Mesodermal cell (in vitro differentiated cells): ENCODE measurements around the gene ZXDC. TPM values are rescaled to one million over a fixed set of nuclear protein-coding genes. Genes with fewer than 3 reads are reported as not detected.
A peak's percentile ranks its signal among the peaks of the same experiment; 100 is the strongest.

Experiments
- H3K27ac ChIP-seq: 2 replicates; pipeline ENCODE4 v1.7.0; 2013; ENCODE audit warnings: mild to moderate bottlenecking, low read depth, low read length, moderate library complexity; ENCODE audit not compliant: severe bottlenecking
- H3K36me3 ChIP-seq: 2 replicates; pipeline ENCODE4 v1.7.1; 2013; ENCODE audit warnings: mild to moderate bottlenecking, low read length, moderate library complexity; ENCODE audit not compliant: control insufficient read depth, insufficient read depth
- H3K4me1 ChIP-seq: one replicate; pipeline ENCODE4 v1.7.1; 2013; ENCODE audit warnings: mild to moderate bottlenecking, low read length; ENCODE audit not compliant: insufficient read depth, control insufficient read depth, poor library complexity, severe bottlenecking
- H3K4me3 ChIP-seq: 2 replicates; pipeline ENCODE4 v1.7.0; 2013; ENCODE audit warnings: low read length, control low read depth, mild to moderate bottlenecking; ENCODE audit not compliant: insufficient read depth, poor library complexity, severe bottlenecking; ENCODE audit errors: extremely low read depth
- H3K9me3 ChIP-seq: 2 replicates; pipeline ENCODE4 v1.7.1; 2013; ENCODE audit warnings: mild to moderate bottlenecking, low read length, moderate library complexity; ENCODE audit not compliant: control insufficient read depth
- WGBS, 2 experiments: methylation state at CpG; one replicate each; pipeline ENCODE4 v1.1.5; 2013; ENCODE audit warnings: missing lambda C conversion rate in 2 of 2; ENCODE audit not compliant: insufficient coverage in 2 of 2; 5-methylcytosine and 5-hydroxymethylcytosine counted together
- polyA plus RNA-seq, 2 experiments: library from polyadenylated mRNA; stranded (reverse); fragments of 50-300 nt; gene quantifications; one replicate each; pipeline ENCODE4 v1.2.3, GENCODE V29; 2013

ZXDC gene, protein sequence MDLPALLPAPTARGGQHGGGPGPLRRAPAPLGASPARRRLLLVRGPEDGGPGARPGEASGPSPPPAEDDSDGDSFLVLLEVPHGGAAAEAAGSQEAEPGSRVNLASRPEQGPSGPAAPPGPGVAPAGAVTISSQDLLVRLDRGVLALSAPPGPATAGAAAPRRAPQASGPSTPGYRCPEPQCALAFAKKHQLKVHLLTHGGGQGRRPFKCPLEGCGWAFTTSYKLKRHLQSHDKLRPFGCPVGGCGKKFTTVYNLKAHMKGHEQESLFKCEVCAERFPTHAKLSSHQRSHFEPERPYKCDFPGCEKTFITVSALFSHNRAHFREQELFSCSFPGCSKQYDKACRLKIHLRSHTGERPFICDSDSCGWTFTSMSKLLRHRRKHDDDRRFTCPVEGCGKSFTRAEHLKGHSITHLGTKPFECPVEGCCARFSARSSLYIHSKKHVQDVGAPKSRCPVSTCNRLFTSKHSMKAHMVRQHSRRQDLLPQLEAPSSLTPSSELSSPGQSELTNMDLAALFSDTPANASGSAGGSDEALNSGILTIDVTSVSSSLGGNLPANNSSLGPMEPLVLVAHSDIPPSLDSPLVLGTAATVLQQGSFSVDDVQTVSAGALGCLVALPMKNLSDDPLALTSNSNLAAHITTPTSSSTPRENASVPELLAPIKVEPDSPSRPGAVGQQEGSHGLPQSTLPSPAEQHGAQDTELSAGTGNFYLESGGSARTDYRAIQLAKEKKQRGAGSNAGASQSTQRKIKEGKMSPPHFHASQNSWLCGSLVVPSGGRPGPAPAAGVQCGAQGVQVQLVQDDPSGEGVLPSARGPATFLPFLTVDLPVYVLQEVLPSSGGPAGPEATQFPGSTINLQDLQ
- 14.0 TPM for polyA plus RNA-seq (2013, experiment 1 of 2)
- polyA plus RNA-seq (2013, experiment 2 of 2) = 14.0 TPM

- Histone ChIP-seq H3K4me1 (peaks cover 18% of the 10 kb centered on the region), H3K9me3 (no peaks in the 10 kb centered on the region), H3K4me3 (peak within 1 kb of the TSS; percentile 58), H3K27ac (peak within 1 kb of the TSS; percentile 79), H3K36me3 (peaks cover 10% of the 10 kb centered on the region)
- WGBS, 2 experiments = 1% methylated on average over 63 to 71 of the region's 112 CpGs
Measured at GRCh38 chr3:126475413-126476114, at the start of gene ZXDC. ZXDC (minus strand) TSS chr3:126475891; CDS start chr3:126475865, 26 bp downstream.

- no peaks in the 10 kb centered on the region for H3K9me3 ChIP-seq
- H3K27ac ChIP-seq = no peak overlapping the region
- H3K4me3 ChIP-seq = no peak overlapping the region
- H3K36me3 ChIP-seq = no peaks in the 10 kb centered on the region
- H3K4me1 ChIP-seq = no peaks in the 10 kb centered on the region
- 74 to 83% methylated on average over 6 to 7 of the region's 12 CpGs for WGBS, 2 experiments
Measured at GRCh38 chr3:126525091-126525852, 49.6 kb upstream of the ZXDC start.

GRCh38 chr3:126524429-126524988, 48.8 kb upstream of the ZXDC start:
- Histone ChIP-seq H3K4me3 (peak overlapping the region; percentile 33), H3K36me3 (no peaks in the 10 kb centered on the region), H3K9me3 (no peaks in the 10 kb centered on the region), H3K27ac (no peak overlapping the region), H3K4me1 (no peaks in the 10 kb centered on the region)
- WGBS, 2 experiments = 19 to 20% methylated on average over 21 to 25 of the region's 31 CpGs

DNA sequence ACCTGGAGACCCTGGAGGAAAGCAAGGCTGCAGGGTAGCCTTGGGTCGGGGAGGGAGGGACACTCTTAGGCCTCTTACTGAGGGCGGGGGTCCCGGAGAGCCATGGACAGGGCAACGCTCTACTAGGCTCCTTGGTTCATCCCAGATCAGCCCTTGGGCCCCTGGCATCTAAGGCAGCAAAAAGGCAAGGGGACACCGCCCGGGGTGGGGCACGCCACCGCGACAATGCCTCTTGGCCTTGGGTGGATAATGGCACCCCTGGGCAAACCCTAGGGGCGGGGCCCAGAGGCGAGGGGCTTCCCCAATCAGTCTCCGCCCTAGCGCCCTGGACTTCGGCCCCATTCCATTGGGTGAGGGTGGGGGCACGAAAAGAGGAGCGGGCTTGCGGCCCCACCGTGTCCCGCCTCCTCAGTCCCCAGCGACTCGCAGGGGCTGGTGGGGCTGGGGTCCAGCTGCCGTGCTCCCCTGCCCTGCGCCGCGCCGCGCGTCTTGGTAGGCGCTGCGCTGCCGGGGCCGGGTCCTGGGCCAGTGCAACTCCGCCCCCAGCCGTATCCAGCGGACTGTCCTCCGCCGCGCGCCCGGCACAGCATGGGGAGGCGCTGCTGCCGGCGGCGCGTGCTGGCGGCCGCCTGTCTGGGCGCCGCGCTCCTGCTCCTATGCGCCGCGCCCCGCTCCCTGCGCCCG, 48.2 kb upstream of the ZXDC start, which contains the start of gene CHST13:
TSS of gene CHST13 (plus strand) at position 411 of the 684 bp plus-strand sequence. CDS start at position 589, 178 bp downstream.
- no peaks in the 10 kb centered on the region for H3K36me3 ChIP-seq
- WGBS, 2 experiments = 9 to 10% methylated on average over 31 to 46 of the region's 56 CpGs
- H3K9me3 ChIP-seq = no peaks in the 10 kb centered on the region
- H3K4me3 ChIP-seq = peak within 1 kb of the TSS; percentile 33
- no peaks in the 10 kb centered on the region for H3K4me1 ChIP-seq
- H3K27ac ChIP-seq = no peak within 1 kb of the TSS

DNA sequence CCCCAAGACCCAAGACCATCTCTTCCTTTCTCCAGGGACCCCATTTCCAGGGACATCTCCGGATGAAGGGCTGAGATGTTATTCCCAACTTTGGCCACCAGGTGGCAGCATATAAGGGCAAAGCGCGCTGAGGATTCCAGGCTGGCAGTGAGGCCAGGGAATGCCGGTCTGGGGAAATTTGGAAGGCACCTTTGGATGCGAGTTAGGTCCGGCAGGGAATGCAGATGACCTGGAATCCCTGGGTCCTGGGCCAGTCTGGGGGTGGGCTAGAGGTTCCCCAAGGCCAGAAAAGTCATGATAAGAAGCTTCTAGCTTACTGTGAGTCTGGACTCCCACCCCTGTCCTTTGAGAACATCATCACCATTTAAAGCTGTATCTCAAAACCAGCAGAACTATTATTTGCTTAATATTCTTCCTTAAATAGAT, 46.7 kb upstream of the ZXDC start:
- H3K9me3 ChIP-seq = no peaks in the 10 kb centered on the region
- H3K36me3 ChIP-seq = no peaks in the 10 kb centered on the region
- H3K4me1 ChIP-seq = no peaks in the 10 kb centered on the region
- 2 to 6% methylated on average over 5 to 6 of the region's 6 CpGs for whole genome bisulfite sequencing, 2 experiments
- no peak overlapping the region for H3K4me3 ChIP-seq
- H3K27ac ChIP-seq = no peak overlapping the region

- Histone ChIP-seq H3K4me3 (no peak overlapping the region), H3K36me3 (no peaks in the 10 kb centered on the region), H3K9me3 (no peaks in the 10 kb centered on the region), H3K27ac (no peak overlapping the region), H3K4me1 (no peaks in the 10 kb centered on the region)
- 82 to 89% methylated on average over 11 of the region's 11 CpGs for WGBS, 2 experiments
Measured at GRCh38 chr3:126521122-126521891, 45.6 kb upstream of the ZXDC start.

- no peak overlapping the region for H3K4me3 ChIP-seq
- H3K9me3 ChIP-seq = no peaks in the 10 kb centered on the region
- H3K27ac ChIP-seq = no peak overlapping the region
- 94% methylated on average over 7 of the region's 10 CpGs for WGBS, 2 experiments
- no peaks in the 10 kb centered on the region for H3K4me1 ChIP-seq
- H3K36me3 ChIP-seq = no peaks in the 10 kb centered on the region
Measured at GRCh38 chr3:126519506-126520455, 44.1 kb upstream of the ZXDC start.

GRCh38 chr3:126518779-126519177, 43.1 kb upstream of the ZXDC start:
- Histone ChIP-seq H3K36me3 (no peaks in the 10 kb centered on the region), H3K4me1 (no peaks in the 10 kb centered on the region)

More at GRCh38 chr3:126518779-126519177, 43.1 kb upstream of the ZXDC start:
- Histone ChIP-seq H3K4me3 (no peak overlapping the region), H3K9me3 (no peaks in the 10 kb centered on the region), H3K27ac (no peak overlapping the region)
- 26 to 35% methylated on average over 2 of the region's 4 CpGs for WGBS, 2 experiments
